Posterior vena cava (tissue), 2 donors: Measurements from ENCODE around the gene MBOAT7. TPM values are rescaled to one million over a fixed set of nuclear protein-coding genes. Genes with fewer than 3 reads are reported as not detected.
A peak's percentile ranks its signal among the peaks of the same experiment; 100 is the strongest.
"Not testable (repeated sequence)": the region's sequence is repeated elsewhere in the genome, so short reads cannot be mapped to it uniquely, and the experiment has no call there.

Experiments used
- DNase-seq: peaks from one replicate; pipeline ENCODE4 v3.0.0-alpha.2; 2020; ENCODE audit warnings: low spot score
- intact Hi-C, 2 donors: fragments of 100-400 bp; cut with DNase I; formaldehyde crosslinking; loops; one replicate each; pipeline versions ENCODE4 v1.14.1 to v1.14.2; 2022 to 2023
- long read RNA-seq, 2 donors: library from polyadenylated mRNA; unstranded; transcript quantifications; one replicate each; pipeline ENCODE4 v2.0.0, GENCODE V29; 2020 to 2021
- total RNA-seq, 2 donors: library from RNA; stranded (reverse); fragmentation: NEBNext Ultra II Directional; extraction: Animal tissue kit (Norgen Biotek cat#: 25700); gene quantifications; one replicate each; pipeline ENCODE4 v1.2.1, GENCODE V29; 2021
- donor health status: DM: yes; HTN: yes; CAD: no.
- donor health status: DM: yes; HTN: yes; CAD: no.

The MBOAT7 gene, protein sequence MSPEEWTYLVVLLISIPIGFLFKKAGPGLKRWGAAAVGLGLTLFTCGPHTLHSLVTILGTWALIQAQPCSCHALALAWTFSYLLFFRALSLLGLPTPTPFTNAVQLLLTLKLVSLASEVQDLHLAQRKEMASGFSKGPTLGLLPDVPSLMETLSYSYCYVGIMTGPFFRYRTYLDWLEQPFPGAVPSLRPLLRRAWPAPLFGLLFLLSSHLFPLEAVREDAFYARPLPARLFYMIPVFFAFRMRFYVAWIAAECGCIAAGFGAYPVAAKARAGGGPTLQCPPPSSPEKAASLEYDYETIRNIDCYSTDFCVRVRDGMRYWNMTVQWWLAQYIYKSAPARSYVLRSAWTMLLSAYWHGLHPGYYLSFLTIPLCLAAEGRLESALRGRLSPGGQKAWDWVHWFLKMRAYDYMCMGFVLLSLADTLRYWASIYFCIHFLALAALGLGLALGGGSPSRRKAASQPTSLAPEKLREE
- 10 to 100 TPM; 29.0 to 38.6 TPM for total RNA-seq
- long read RNA-seq, donor 1, transcript MBOAT7-201 (8 exons, 2,529 nt) = major isoform, 5 of 23 reads
- long read RNA-seq, donor 1, partial matches to known transcripts = 9 of 23 reads
- long read RNA-seq, donor 1, other reads (novel, unspliced or antisense) = 7 of 23 reads
- long read RNA-seq, donor 2, transcript MBOAT7-212 (2 exons, 3,039 nt) = major isoform, 15 of 43 reads
- long read RNA-seq, donor 2, transcript MBOAT7-201 (8 exons, 2,529 nt) = minor isoform, 5 of 43 reads
- long read RNA-seq, donor 2, partial matches to known transcripts = 17 of 43 reads
- long read RNA-seq, donor 2, other reads (novel, unspliced or antisense) = 6 of 43 reads

DNA sequence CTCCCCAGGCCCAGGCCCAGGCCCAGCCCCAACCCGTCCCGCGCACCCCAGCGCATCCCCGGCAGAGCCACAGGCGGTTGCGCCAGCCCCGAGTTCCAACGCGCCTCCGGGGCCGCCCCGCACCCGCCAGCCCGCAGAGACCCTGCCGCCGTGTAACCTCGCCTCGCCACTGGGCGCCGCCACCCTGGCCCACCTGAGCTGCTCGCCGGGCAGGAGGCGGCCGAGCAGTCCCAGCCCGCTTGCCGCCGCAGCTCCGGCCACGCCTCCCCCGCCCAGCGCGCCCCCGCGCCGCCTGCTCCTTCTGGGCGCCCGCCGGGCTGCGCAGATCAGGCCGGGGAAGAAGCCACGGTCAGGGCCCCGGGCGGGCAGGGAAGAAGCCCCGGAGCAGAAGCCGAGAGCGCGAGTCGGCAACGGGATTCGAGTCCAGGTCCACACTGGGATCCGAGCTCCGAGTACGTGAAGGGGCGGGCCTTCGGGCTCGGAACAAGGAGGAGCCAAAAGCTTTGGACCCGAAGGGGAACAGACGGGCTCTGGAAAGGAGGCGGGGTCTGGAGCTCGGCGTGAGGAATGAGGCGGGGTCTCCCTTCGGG lies at the start of gene MBOAT7:
TSS of gene MBOAT7 (minus strand) at position 436 of the 590 bp plus-strand sequence. CDS start 1,072 bp downstream, outside the sequence.
- DNase-seq = no peak
- intact Hi-C loops = no loop called here

- DNase-seq = peak; percentile 69
- intact Hi-C loops = loop anchor here in 1 of 2 donors (5.0 kb wide), 1 partner anchor 67 kb away; no protein-coding TSS in a partner anchor
Observed at GRCh38 chr19:54233941-54234340, 44.6 kb upstream of the MBOAT7 start.

DNA sequence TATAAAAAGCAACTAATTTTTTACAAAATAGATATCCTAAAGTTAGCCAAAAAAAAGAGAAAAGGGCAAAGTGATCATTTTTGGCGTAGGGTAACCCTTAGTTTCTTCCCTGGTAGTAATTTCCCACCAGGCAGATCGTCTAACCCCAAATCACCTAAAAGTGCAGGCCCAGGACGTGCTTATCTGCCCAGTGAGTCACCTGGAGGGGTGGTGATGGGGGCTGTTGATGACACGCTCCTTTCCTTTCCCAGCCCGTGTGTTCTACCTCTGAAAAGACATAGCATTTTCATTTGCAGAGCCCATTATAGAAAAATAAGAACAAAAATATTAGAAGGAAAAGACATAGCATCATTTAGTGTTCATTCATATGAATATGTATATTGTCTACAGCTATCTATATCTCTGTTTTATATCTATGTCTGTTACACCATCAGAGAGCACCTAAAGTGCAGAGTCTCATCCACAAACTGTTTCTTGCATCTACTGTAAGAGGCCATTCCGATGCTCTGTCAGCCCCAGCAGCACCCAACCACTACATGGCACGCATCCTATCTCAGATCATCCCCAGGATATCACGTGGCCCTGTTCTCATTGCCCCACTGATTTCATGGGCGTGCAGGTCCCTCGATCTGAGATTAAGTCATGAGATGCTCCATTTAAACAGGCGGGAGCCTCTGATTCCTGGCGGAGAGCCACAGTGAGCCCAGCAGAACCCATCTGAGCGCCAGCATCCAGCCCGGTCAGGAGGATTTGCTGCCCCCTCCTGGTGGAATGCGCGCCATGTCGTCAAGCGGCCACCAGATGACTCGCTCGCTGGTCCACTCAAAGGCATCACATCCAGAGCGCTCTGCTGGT lies 41.9 kb upstream of the MBOAT7 start:
- DNase-seq = peak; percentile 97
- intact Hi-C loops = loop anchor here (2.0 to 5.0 kb wide), 2 partner anchors 63 to 64 kb away; no protein-coding TSS in a partner anchor

- DNase-seq = peak; percentile 47
- intact Hi-C loops = loop anchor here (2.0 to 5.0 kb wide), 2 partner anchors 61 to 63 kb away; no protein-coding TSS in a partner anchor
Observed at GRCh38 chr19:54230031-54230430, 40.7 kb upstream of the MBOAT7 start.

DNA sequence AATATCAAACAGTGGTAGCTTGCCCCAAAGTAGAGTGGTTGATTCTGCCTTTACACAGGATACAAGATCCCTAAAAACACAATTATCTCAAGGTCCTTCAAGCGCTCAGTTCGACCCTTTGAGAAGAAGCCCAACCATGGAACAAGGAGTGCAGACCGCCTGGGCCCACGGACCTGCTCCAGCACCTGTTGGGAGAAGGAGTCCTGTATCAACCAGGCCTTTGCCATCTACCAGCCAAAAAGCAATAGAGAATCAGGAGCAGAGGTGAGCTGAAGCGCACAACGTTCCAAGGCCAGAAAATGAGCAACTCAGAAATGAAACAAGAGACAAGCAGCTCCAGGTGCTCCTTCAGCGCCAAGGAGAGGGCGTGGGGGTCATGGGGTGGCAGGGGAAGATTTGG lies 39.8 kb upstream of the MBOAT7 start:
- DNase-seq = peak; percentile 67
- intact Hi-C loops = no loop called here

GRCh38 chr19:54224619-54225018 lies 35.2 kb upstream of the MBOAT7 start:
- intact Hi-C loops, DNase-seq: not testable (repeated sequence)

DNA sequence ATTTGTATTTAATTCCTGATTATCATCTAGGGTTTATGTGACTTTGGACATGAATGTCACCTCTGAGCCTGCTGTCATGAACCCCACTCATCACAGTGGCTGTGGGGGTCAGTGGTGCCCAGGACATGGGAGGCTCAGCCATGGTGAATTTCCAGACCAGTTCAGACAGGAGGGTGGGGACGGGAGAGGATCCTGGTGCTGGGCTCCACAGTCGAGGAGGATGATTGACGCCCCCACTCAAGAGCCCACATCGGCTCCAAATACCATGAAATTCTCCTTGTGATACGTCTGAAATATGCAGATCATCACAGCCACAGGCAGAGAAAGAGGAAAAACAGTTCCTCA lies 34.5 kb upstream of the MBOAT7 start:
- DNase-seq, intact Hi-C loops: not testable (repeated sequence)

DNA sequence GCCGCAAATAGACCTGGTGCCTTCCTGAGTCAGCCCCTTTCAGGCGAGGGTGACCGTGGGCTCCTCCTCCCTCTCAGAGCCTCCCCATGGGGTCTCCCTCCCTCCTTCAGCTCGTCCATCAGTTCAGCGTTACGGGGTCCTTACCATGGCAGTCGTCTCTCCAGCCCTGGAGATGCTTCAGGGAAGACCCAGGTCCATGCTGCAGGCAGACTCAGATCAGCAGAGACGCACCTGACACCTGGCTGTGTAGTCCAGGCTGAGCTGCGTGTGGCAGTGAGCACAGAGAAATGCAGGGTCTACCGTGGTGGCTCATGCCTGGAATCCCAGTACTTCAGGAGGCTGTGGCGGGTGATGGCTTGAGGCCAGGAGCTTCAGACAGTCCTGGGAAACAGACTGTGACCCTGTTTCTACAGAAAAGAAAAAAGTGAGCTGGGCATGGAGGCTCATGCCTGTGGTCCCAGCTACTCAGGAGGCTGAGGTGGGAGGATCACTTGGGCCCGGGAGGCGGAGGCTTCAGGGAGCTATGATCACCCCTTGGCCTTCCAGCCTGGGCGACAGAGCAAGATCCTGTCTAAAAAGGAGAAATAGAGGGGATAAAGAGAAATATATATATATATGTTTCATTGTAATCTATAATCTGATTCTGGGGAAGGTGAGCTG lies 34.0 kb upstream of the MBOAT7 start:
- intact Hi-C loops = not testable (repeated sequence)
- DNase-seq = peak; percentile 81

GRCh38 chr19:54222474-54223276 lies 33.3 kb upstream of the MBOAT7 start, which contains the start of gene LILRB3:
TSS of gene LILRB3 (minus strand) at chr19:54223007. CDS start at chr19:54222976, 31 bp downstream.
- intact Hi-C loops = not testable (repeated sequence)
- peak; percentile 88 for DNase-seq

DNA sequence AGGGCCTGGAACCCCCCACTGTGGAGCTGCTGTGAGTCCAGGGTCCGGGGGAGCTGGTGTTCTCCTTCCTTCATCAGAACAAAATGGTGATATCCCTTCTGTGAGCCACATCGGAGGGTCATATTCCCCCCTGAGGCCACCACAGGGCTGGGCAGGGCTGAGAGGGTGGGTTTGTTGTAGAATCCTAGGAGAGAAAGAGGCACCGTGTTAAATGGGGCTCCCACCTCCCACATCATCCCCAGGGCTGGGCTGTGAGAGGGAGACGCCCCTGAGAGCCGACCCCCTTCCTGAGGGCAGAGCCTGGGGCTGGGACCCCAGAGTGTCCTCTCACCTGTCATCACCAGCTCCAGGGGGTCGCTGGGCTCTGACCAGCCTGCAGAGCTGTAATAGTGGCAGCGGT lies 32.6 kb upstream of the MBOAT7 start:
- DNase-seq = peak; percentile 78
- intact Hi-C loops = not testable (repeated sequence)

- DNase-seq, intact Hi-C loops: not testable (repeated sequence)
Observed at GRCh38 chr19:54219702-54220101, 30.3 kb upstream of the MBOAT7 start.

- intact Hi-C loops = no loop called here
Observed at GRCh38 chr19:54218960-54219661, 29.7 kb upstream of the MBOAT7 start.

DNA sequence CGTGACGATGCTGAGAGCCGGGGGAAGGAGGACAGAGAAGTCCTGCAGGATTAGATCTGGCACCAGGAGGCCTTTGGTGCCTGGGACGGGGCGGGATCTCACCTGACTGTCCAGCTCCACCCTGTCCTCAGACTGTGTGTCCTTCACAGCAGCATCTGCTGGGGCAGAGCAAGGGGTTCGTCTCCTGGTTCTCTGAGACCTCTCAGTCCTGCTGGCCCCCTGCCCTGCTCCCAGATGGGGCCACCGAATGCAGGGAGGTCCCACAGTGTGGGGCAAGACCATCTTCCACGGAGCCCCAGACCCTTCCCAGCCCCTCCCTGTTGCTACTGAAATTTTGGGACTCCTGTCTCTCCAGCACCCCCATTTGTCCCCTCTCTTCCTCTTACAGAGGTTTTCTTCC lies 28.9 kb upstream of the MBOAT7 start:
- no peak for DNase-seq
- intact Hi-C loops = no loop called here

More at GRCh38 chr19:54218960-54219661, 29.7 kb upstream of the MBOAT7 start:
- DNase-seq = peak; percentile 58

GRCh38 chr19:54217517-54218247 lies 28.3 kb upstream of the MBOAT7 start:
- intact Hi-C loops = not testable (repeated sequence)
- peak; percentile 76 for DNase-seq

DNA sequence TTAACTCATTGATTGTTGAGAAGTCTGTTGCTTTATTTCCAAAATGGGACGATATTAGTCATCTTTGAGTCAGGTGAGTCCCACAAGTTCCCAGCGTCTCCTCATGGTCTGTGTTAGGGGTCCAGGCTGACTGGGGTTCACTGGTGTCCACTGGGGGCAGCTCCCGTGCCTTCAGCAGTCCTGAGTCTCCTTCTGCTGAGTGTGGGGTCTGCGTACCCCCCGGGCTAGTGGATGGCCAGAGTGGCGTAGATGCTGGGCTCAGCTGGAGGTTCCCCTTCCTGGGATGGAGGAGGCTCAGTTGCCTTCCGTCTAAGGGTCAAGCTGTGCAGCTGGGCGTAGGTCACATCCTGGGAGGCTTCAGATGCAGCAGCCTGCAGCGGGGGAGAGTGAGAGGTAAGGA lies 27.5 kb upstream of the MBOAT7 start:
- intact Hi-C loops = no loop called here
- DNase-seq = peak; percentile 71

- DNase-seq = peak; percentile 41
Observed at GRCh38 chr19:54214734-54215133, 25.4 kb upstream of the MBOAT7 start.

More at GRCh38 chr19:54214734-54215133, 25.4 kb upstream of the MBOAT7 start:
- intact Hi-C loops = not testable (repeated sequence)
